Esophagus muscularis mucosa (tissue), 3 donors: ENCODE data around the gene GUCY1B1.

Source experiments
- POLR2A ChIP-seq: fragments of 450-650 bp; IDR thresholded peaks from one replicate; pipeline ENCODE4 v1.6.1; 2017; ENCODE audit warnings: antibody characterized with exemption, moderate library complexity, mild to moderate bottlenecking, low read depth
- POLR2AphosphoS5 ChIP-seq, 2 donors: sonication (generic); formaldehyde crosslinking; IDR thresholded peaks; one replicate each; pipeline ENCODE4 v1.6.1; 2017; ENCODE audit warnings: antibody characterized with exemption in 2 of 2
- TF ChIP-seq, protein P1 (sequence below), 3 experiments: fragments of 200-600 bp in 2 of 3; fragments of 450-650 bp in 1 of 3; sonication (generic) in 2 of 3; IDR thresholded peaks; one replicate each; pipeline ENCODE4 v1.5.1; 2017 to 2019; ENCODE audit warnings: antibody characterized with exemption in 3 of 3, mild to moderate bottlenecking in 2 of 3, moderate library complexity in 1 of 3

GRCh38 chr4:155787113-155787710, 28.4 kb downstream of the GUCY1B1 start:
- TF ChIP-seq, protein P1, sequence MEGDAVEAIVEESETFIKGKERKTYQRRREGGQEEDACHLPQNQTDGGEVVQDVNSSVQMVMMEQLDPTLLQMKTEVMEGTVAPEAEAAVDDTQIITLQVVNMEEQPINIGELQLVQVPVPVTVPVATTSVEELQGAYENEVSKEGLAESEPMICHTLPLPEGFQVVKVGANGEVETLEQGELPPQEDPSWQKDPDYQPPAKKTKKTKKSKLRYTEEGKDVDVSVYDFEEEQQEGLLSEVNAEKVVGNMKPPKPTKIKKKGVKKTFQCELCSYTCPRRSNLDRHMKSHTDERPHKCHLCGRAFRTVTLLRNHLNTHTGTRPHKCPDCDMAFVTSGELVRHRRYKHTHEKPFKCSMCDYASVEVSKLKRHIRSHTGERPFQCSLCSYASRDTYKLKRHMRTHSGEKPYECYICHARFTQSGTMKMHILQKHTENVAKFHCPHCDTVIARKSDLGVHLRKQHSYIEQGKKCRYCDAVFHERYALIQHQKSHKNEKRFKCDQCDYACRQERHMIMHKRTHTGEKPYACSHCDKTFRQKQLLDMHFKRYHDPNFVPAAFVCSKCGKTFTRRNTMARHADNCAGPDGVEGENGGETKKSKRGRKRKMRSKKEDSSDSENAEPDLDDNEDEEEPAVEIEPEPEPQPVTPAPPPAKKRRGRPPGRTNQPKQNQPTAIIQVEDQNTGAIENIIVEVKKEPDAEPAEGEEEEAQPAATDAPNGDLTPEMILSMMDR (IDR thresholded peaks at IDR 0.05): peak; percentile 68 to 72 (median 70)
- TF ChIP-seq POLR2A (no peak), POLR2AphosphoS5 (IDR thresholded peaks at IDR 0.05) (no peak)
